GM21737 (cell line): ENCODE data around the gene HDAC4.

Experiments
- ATAC-seq: cut with Tn5 transposase; IDR thresholded peaks from one replicate; pipeline ENCODE4 v1.9.1; 2021; ENCODE audit warnings: mild to moderate bottlenecking, moderate library complexity; ENCODE audit not compliant: unreplicated experiment

Gene HDAC4

DNA sequence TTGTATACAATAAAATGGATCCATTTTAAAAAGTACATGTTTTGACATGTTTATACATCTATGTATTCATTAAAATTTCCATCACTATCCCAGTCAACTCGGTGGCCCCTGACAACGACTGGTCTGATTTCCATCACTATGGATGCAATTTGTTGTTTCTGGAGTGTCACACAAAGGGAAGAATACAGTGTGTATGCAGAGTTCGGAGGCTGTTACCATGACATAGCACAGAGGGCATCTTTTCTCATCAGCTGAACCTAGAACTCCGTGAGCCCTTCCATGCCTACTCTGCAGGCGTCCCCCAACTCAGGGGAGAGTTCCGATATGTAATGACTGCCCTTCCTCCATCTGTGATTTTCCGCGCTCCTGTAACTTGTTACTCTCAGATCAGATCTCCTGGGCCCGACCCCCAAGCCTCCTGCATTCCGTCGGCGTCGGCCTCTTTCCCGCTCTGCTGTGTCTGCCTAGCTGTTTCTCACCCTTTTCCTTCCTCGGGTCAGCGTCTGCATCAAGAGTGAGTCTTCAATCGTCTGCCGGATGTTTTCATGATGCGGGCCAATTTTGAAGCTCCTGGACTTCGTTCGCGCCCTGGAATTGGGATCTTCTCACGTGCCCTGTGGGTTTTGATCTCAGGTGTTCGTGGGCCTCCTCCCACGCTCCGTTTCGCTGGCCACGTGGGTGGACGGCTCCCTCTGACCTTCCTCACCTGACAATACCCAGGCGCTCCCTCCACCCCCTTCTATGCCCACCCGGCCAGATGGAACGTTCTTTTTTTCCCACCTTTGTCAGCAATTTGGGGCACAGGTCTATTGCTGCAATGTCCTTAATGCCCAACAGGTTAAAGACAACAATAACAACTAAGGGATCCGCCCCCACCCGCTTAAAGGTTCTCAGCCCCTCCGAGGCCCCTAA is 391.9 kb downstream of the HDAC4 start:
- no peak for ATAC-seq

- no peak for ATAC-seq
Measured at GRCh38 chr2:239008004-239008403, 392.8 kb downstream of the HDAC4 start.

- no peak for ATAC-seq
Measured at GRCh38 chr2:239006622-239007285, 394.1 kb downstream of the HDAC4 start.

DNA sequence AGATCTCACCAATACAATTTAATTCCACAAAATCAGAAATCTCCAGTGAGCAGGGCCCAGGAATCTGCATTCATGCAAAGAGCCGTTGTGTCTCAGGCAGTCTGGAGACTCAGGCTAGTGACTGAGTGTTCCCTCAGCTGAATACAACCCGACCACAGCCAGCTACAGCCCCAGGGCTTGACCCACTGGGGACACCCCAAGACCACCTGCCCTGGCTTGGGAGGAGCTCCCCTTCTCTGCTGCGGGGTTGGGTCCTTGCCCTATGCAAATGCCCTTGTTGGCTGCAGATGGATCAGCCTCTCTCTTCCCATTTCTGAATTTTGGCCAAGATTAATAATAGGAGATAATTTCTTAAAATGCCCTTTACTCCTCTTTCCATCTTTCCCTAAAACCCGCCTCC is 395.2 kb downstream of the HDAC4 start:
- ATAC-seq: no peak

DNA sequence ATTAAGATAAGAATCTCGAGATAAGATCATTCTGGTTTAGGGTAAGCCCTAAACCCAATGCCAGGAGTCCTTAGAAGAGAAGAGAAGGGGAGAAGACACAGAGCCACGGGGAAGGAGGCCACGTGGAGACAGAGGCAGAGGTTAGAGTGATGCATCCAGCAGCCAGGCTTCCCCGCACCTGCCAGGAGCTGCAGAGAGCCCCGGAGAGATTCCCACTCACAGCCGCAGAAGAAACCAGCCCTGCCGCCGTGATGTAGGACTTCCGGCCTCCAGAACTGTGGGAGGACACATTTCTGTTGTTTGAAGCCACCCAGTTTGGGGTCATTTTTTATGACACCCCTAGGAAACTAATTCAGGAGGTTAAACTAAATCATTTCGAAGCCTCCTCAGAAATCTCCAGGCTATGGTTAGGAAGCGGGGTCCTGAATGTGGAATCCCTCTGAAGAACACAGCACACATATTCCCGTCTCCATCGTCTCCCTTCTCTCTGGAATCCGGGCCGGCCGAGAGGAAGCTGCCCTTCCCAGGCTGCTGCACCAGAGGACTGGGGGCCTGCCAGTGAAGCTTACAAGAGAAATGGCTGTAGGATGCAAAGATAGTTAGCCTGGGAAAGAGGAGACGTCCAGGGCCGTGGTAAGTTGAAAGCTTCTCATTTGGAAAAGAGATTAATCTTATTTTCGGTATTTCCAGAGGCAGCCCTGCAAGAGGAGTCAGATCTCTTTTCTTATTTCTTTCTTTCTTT is 396.4 kb downstream of the HDAC4 start:
- no peak for ATAC-seq

- no peak for ATAC-seq
Measured at GRCh38 chr2:239003624-239004273, 397.1 kb downstream of the HDAC4 start.

DNA sequence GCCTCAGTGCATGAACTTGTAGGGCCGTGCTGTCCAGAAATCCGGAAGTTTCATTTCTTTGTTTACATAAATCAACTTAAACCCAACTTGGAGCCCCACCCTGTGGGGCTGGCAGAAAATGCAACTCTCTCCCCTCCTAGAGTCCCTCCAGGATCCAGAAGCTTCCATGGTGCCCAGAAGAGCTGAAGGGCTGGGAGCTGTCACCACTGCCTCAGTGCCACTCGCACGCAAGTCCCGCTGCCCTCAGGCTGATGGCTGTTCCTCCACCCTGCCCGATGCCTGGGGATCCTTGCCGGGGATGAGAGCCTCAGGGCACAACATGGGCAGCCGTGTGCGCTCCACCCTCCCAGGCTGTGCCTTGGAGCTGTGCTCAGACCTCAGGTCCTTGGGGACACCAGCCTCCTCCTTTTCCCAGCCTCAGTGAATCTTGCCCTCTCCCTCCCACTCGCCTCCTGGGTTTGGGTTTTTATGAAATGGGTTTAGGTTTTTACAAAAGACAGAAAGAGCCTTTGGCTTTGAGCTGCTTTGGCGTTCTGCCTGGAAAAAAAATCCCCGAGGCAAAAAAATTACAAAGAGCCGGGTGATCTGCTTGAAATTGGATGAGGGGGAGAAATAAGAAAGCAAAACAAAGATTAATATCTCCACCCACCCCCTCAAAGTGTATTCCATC is 397.7 kb downstream of the HDAC4 start:
- no peak for ATAC-seq

- ATAC-seq: no peak
Measured at GRCh38 chr2:239002591-239002953, 398.2 kb downstream of the HDAC4 start.

- ATAC-seq: no peak
Measured at GRCh38 chr2:239001794-239002193, 399.0 kb downstream of the HDAC4 start.

DNA sequence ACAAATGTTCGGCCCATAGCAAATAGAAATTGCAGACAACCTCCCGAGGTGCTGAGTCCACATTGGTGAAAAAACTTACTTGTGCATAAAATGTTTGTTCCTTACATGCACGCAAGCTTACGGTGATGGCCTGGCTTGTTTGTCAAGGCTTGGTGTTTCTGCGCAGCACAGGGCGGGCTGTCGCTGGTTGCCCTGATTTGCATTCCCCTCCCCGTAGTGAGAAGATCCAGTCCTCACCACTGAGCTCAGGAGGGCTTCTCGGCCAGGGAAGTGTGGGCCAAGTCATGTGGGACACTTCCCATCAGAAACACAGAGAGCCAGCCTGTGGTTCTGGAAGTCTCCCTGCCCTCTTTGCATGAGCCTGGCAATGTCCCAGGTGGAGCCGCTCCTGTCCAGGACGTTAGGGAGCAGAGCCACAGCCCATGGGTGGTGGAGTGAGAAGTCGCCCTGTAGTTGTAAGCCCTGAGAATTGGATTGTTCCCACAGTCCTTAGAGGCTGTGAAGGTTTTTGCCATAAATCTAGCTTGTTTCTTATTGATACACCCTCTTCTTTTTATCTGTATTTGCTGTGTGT is 400.2 kb downstream of the HDAC4 start:
- ATAC-seq: no peak

DNA sequence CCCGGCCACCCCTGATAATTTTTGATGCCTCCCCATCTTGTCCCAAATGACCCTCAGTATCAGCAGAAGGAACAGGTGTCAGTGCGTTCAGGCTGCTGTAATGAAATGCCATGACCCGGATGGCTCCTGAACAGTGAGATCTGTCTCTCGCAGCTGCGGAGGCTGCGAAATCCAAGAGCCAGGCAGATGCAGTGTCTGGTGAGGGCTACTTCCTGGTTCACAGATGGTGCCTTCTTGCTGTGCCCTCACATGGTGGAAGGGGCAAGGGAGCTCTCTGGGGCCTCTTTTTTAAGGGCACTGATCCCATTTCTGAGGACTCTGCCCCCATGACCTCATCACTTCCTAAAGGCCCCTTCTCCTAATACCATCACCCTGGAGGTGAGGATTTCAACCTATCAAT is 400.7 kb downstream of the HDAC4 start:
- ATAC-seq: no peak

DNA sequence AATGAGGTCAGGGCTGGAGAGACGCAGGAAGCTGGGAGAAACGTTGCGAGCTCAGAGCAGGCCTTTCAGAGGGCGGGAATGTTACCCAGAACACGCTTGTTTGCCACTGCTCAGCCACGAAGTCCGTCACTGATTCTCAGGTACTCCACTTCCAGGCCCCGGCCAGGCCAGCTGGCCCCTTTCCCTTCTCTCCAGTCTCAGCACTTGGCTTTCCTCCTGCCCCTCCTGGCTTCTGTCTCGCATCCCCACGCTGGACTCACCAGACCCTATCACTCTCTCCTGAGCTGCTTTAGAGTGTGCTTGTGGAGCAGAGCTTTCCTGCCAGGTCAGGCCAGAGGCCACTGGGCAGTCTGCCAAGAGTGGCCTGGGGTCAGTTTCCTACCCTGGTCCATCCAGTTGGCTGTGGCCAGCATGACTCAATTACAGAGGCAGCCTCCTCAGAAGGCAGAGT is 401.5 kb downstream of the HDAC4 start:
- no peak for ATAC-seq

DNA sequence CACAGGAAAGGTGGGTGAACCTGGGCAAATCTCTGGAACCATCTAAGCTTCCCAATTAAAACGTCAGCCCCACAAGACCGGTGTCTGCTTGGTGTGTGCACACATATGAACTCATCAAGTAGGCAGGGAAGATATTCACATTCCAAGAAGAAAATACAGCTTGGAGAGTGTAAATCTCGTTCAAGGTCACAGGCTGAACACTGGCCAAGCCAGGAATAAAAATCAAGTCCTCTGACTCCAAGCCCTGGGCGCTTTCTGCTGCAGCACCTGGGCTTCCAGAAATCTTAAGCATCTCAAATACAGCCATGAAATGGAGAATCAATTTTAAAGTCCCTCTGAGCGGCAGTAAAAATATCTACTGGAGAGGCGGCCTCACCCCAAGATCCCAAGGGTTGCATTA is 402.0 kb downstream of the HDAC4 start:
- ATAC-seq: no peak
